Suppressor macrophage treated with lipopolysaccharide for 1 hour (primary cell): ENCODE data around the gene MGAT4D.
A peak's percentile ranks its signal among the peaks of the same experiment; 100 is the strongest.
"Not testable (repeated sequence)": the region's sequence is repeated elsewhere in the genome, so short reads cannot be mapped to it uniquely, and the experiment has no call there.

Source experiments
- DNase-seq, 3 donors: peaks; one replicate each; pipeline ENCODE4 v3.0.0-alpha.2; 2020 to 2022

The MGAT4D gene

GRCh38 chr4:140497747-140498636 is at the start of gene MGAT4D:
TSS of gene MGAT4D (minus strand) at chr4:140498293. CDS start at chr4:140498222, 71 bp downstream.
- peak in 2 of 3 donors; percentile 6 to 35 for DNase-seq

- no peak for DNase-seq
Measured at GRCh38 chr4:140533951-140534480, 35.9 kb upstream of the MGAT4D start.

- DNase-seq, result peak in 2 of 3 donors; percentile 7 to 19
Measured at GRCh38 chr4:140529434-140529833, 31.3 kb upstream of the MGAT4D start.

- peak; percentile 98 to 99 (median 99) for DNase-seq
Measured at GRCh38 chr4:140523857-140524742, 26.0 kb upstream of the MGAT4D start, which contains the start of gene ELMOD2. TSS of gene ELMOD2 (plus strand) at chr4:140524168. CDS start at chr4:140525429, 1,261 bp downstream.

- peak in 1 of 3 donors; percentile 82 for DNase-seq
Measured at GRCh38 chr4:140523370-140523856, 25.3 kb upstream of the MGAT4D start.

- no peak for DNase-seq
Measured at GRCh38 chr4:140515423-140515822, 17.3 kb upstream of the MGAT4D start.

GRCh38 chr4:140513765-140514164 is 15.7 kb upstream of the MGAT4D start:
- not testable (repeated sequence) for DNase-seq

GRCh38 chr4:140504261-140504660 is 6.2 kb upstream of the MGAT4D start:
- DNase-seq, result no peak

GRCh38 chr4:140499391-140499790 is 1.3 kb upstream of the MGAT4D start:
- DNase-seq, result no peak

GRCh38 chr4:140497405-140497746 is 717 bp downstream of the MGAT4D start:
- no peak for DNase-seq

GRCh38 chr4:140485939-140486338 is 12.2 kb downstream of the MGAT4D start:
- DNase-seq, result no peak

- no peak for DNase-seq
Measured at GRCh38 chr4:140483445-140483844, 14.6 kb downstream of the MGAT4D start.

GRCh38 chr4:140472156-140472555 is 25.9 kb downstream of the MGAT4D start:
- DNase-seq, result no peak

- no peak for DNase-seq
Measured at GRCh38 chr4:140469791-140470733, 28.0 kb downstream of the MGAT4D start.

- DNase-seq, result no peak
Measured at GRCh38 chr4:140466146-140466545, 31.9 kb downstream of the MGAT4D start.

- DNase-seq, result no peak
Measured at GRCh38 chr4:140463614-140464013, 34.5 kb downstream of the MGAT4D start.

- DNase-seq, result no peak
Measured at GRCh38 chr4:140463182-140463581, 34.9 kb downstream of the MGAT4D start.

- DNase-seq, result no peak
Measured at GRCh38 chr4:140450352-140450751, 47.7 kb downstream of the MGAT4D start.

GRCh38 chr4:140448830-140449229 is 49.3 kb downstream of the MGAT4D start:
- DNase-seq, result no peak

GRCh38 chr4:140448162-140448561 is 49.9 kb downstream of the MGAT4D start:
- no peak for DNase-seq

- DNase-seq, result not testable (repeated sequence)
Measured at GRCh38 chr4:140444347-140444746, 53.7 kb downstream of the MGAT4D start.

- DNase-seq, result no peak
Measured at GRCh38 chr4:140439644-140440142, 58.4 kb downstream of the MGAT4D start.
